T-helper 2 cell (primary cell): ENCODE data around the gene CLNK.
A peak's percentile ranks its signal among the peaks of the same experiment; 100 is the strongest.

Experiments
- DNase-seq, 5 experiments: peaks; one replicate each; pipeline versions ENCODE4 v3.0.0 to v3.0.0-alpha.2; 2012 to 2022
- total RNA-seq, 2 donors: gene quantifications; one replicate each; lab custom pipeline; 2026; lab: John Stamatoyannopoulos, UW

The CLNK gene, protein sequence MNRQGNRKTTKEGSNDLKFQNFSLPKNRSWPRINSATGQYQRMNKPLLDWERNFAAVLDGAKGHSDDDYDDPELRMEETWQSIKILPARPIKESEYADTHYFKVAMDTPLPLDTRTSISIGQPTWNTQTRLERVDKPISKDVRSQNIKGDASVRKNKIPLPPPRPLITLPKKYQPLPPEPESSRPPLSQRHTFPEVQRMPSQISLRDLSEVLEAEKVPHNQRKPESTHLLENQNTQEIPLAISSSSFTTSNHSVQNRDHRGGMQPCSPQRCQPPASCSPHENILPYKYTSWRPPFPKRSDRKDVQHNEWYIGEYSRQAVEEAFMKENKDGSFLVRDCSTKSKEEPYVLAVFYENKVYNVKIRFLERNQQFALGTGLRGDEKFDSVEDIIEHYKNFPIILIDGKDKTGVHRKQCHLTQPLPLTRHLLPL
- total RNA-seq: 0.62 to 3.1 reads per million in 2 donors

DNA sequence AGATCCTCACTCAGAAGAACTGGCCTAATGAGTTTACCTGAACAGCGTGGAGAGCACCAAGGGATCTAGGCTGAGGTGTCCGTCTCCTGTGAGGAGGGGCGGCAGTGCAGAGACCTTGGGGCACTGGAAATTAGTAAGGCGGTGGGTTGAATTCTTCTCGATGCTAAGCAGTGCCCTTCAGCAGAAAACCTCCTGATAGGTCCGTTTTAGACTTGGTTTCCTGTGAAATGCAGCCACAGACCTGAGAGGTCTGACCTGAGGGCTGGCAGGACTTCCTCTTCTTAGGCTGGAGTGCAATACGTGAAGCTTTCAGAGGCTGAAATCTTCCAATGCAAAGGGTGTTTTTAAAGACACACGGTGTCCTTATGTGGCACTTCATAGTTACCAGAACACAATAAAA lies at the start of gene CLNK:
Gene CLNK, minus strand, starts transcription at position 138 of the 400 bp plus-strand sequence. CDS start 16,899 bp downstream, outside the sequence.
- no peak for DNase-seq

DNA sequence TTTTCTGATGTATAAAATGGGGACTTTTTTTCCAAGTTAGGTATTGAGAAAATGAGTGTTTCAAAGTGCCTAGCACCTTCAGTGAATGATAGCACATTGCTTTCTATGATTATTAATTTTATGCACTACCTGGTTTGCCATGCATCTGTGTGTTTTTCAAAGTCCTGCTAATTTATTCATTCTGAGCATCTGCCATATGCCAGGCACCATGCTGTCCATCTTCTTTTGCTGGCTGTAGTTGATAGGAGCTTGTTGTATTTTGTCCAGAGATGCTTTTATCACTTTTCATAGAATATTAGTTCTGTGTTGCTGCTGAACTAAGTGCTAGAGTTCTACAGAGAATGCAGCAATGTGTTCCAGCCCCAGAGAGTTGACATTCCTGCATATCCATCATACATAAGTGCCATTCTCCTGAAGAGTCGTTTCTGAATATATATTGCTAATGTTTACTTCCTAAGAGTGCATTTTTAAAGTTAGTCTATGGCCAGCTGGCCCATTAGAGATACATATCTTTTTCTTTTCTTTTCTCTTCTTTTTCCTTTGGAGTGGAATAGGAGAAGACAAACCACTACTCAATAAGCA lies 49.0 kb upstream of the CLNK start:
- no peak for DNase-seq

DNA sequence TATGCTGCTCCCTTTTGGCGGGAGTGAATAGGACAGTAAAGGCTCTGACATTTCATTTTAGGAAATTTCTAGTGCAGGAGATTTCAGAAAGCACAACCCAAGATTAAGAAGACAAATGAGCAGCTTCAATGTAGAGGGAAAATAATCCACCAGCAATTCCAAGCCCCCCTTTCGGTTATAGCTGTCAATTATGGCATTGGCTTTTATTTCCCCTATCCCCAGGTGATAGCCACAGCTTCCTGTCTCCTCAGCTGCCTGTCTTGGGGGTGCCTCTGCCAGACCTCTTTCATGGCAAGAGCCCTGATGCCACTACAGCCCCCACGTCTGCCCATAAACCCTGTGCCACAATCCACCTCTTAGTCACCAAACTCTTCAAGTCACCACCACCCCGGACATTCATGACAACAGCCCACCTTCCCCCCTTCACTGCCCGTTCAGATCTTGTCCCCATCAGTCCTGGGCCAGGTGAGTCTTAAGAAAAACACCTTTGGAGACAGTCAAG lies 48.4 kb upstream of the CLNK start:
- peak in 1 of 5 experiments; percentile 21 for DNase-seq

DNA sequence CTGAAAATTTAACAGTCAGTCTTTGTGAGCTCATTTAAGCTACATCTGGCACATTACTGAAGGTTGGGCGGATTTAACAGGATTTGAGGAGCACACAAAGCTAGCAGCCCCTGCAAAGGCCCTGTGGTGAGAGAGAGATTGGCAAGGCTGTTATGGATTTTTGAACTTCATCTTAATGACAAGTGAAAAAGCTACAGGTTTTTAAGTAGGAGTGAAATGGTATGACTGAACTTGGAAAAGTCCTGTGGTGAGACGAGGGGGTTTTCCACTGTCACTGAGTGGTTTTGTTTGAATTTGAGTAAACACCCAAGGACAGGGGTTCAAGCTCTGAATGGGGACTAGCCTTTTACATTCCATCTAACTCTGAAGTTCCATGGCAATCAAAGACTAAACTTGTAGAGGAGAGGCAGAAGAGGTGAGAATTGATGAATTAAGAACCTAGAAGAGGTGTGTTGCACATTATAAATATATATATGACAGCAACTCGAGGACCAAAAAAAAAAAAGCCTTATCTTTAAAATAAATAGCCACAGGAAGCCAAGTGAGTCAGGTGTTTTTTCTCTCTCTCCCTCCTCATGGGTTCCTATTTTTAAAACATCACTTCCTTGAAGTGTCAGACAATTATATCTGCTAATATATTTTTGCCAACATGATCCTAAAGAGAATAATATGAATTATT lies 47.8 kb upstream of the CLNK start:
- DNase-seq: peak in 1 of 5 experiments; percentile 67

DNA sequence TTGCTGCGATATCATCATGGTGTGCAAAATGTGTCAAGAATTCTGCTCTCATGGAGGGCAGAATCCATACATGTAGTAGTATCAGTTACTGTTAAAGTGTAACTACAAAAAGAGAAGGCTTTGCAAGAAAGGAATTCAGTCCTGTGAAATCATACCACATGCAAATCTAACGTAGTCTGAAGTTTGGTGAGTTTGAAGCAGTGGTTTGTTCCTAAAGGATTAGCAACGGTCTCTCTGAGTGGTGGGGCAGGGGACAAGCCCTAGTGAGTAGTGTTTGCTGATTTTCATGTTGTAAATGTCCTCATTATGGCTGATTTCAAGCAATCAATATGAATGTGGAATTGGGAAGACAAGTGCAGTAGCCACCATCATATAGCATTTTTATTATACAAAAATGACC lies 47.1 kb upstream of the CLNK start:
- DNase-seq: no peak

DNA sequence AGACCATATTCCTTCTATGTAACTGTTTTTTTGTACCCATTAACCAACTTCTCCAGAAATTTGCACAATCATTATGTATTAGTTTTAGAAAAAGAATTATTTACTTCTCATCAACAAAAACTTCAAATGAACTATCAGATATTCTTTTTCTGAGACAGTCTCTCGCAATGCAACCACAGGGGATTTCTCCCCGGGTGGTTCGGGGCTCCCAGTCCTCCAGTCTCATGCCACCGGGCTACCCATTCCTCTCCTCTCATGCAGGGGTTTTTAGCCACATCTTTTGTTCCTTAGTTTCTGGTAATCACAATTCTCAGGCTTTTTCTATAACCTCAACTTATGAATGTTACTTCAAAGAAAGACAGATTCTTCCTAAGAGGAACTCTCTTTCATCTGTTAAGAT lies 46.6 kb upstream of the CLNK start:
- DNase-seq: no peak

DNA sequence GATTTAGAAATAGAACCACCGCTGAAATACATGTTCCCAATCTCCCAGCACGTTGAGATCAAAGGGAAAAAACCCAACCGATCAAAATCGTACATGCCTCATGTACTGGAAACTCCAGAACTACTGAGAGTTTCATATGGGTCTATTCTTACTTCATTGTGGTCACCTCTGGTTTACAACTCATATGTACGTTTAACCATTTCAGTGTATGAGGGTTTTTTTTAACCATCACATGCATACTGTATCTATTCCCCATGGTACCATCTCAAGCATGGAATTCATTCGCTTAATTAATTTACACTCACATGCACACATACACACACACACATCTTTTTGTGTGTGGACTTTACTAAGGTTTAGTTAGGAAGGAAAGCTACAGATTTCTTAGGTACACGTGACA lies 46.0 kb upstream of the CLNK start:
- peak in 1 of 5 experiments; percentile 58 for DNase-seq

DNA sequence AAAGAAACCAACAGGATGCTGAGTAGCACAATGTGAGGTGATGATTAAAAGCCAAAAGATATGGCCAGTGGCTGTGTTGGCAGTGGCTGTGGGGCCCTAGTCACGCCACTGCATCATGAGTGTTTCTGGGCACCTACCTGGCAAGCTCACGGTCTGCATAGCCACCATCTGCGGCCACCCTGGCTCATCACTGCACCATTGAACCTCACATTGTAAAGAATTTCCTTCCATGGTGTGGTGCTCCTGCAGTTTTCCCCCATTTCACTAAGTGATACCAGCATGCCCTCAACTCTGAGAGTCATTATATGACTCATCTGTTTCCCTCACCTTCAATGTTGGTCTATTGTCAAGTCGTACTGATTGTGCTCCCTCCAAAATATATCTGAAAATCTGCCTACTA lies 45.5 kb upstream of the CLNK start:
- peak in 1 of 5 experiments; percentile 58 for DNase-seq

DNA sequence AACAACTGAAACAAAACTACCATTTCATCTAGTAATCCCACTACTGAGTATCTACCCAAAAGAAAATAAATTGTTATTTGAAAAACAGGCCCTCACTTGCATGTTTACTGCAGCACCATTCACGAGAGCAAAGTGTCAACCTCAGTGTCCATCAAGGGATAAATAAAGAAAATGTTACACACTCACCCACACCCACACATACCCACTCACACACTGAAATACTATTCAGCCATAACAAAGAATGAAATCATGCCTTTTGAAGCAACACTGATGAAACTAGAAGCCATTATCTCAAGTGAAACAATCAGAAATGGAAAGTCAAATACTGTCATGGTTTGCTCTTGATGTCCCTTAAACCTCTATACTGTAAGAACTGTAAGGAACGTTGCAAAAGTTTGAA lies 44.8 kb upstream of the CLNK start:
- DNase-seq: no peak

DNA sequence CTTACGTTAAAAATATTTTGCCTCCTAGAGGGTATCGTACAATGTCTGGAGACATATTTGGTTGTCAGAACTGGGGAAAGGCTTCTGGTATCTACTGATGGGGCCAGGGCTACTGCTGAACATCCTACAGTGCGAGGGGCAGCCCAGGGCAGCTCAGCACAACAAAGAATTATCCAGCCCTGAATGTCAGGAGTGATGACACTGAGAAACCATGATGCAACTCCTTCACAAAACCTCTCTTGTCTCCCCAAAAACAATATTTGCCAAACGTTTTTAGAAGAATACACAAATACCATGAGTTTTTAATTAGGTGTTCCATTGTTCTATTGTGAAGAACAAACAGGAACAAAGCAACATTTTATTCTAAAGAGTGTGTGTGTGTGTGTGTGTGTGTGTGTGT lies 43.4 kb upstream of the CLNK start:
- no peak for DNase-seq

DNA sequence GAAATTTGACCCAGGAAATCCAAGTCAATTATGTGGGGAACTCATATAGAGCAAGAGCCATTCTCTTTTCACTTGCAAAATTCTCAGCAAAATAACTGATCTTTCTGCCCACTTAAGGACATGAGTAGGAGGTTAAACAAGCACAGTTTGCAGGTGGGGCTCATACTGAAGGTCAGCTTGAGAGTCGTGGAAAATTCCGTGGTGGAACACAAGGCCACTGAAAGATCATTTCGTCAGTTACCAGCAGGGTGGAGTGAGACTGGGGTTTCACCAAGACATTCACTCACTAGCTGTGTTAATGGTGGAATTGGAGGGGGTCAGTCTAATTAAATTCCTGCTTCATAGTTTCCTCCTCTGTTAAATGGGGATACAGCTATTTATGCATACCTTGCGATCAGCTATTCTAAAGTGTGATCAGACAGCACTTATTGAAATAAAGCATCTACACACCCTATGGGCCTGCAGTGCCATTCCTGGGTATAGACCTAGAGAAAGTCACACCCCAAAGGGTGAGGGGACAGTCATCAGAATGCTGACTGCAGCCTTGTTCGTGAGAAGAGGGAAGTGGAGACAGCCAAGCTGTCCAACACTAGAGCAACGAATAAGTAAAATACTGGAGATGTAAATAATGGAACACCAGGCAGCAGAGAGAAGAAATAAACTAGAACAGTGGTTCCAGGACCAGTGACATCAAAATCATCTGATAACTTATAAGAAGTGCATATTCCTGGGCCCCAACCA lies 42.7 kb upstream of the CLNK start:
- DNase-seq: no peak

DNA sequence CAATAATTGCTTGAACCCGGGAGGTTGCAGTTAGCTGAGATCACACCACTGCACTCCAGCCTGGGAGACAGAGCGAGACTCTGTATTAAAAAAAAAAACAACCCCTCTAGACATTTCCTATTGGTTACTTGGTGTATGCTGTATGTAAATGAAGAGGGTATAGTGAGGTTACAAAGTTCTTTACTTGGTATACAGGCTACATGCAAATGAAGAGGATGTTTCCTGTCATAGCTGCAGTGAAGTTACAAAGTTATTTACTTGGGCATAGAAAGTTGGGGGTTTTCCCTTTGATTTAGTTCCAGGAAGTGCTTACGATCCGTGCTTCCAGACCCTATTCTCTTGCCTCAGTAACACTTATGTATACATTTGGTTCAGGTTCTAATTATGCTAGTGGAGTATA lies 38.4 kb upstream of the CLNK start:
- DNase-seq: peak in 1 of 5 experiments; percentile 67

DNA sequence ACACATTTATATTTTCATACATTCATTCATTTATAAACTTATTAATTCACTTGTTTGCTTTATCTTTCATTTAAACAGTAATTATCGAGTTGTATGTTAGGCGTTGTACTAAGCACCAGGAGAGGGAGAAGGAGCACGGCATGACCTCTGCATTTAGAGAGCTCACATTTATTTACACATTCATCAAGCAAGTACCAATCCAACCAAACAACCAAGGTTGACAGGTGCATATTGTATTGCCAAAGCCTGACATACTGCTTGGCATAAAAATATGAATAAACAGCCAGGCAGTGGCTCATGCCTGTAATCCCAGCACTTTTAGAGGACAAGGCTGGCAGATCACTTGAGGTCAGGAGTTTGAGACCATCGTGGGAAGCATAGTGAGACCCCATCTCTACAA lies 37.0 kb upstream of the CLNK start:
- DNase-seq: no peak

DNA sequence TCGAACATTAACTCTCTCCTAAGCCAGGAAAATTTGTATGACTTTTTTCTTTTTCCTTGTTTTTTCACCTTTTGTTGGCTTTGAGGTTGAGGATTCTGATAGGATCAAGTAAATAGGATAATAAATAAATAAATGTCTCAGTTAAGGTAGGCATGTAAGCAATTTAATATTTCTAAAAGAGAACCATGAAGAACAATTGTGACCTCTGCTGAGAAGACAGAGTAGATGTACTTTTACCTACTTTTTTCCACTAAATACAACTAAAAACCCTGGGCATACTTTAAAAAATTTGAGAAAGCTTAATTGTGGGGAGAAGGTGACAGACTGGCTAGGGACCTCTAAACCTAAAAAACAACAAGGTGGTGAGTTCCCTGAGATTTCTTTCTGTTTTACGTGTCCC lies 31.6 kb upstream of the CLNK start:
- DNase-seq: peak in 1 of 5 experiments; percentile 18

DNA sequence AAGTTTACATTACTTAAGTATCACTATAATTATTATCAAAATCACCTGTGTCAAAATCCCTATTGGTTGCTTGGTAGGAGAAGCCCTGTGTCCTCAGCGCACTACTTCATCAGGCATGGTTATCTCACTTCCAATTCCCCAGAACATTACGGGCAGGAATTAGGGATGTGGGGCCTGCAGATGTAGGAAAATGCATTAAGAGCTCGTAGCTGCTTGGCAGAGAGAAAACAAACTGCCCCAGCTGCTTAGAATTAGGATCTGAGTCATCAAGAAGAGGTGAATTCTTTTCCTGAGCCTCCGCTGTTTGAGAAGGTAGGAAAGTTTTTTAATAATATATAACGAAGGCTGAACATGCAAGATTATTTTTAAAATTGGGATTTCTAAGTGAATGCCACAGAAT lies 31.1 kb upstream of the CLNK start:
- no peak for DNase-seq

DNA sequence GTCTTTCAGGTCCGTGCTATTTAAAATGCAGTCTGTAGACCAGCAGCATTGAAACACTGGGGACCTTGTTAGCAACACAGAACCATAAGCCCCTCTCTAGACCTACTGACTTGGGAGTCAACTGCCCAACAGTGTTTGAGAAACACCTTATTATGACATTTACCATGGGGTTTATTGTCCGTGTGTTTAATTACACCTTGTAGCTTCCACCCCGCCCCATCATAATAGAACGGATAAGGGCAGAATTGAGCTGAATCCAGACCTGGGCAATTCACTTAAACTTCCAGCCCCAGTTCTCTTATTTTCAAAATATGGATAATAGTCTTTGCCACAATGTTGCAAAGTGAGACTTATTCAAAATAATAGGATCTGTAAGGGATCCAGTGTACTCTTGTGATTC lies 30.6 kb upstream of the CLNK start:
- DNase-seq: no peak

DNA sequence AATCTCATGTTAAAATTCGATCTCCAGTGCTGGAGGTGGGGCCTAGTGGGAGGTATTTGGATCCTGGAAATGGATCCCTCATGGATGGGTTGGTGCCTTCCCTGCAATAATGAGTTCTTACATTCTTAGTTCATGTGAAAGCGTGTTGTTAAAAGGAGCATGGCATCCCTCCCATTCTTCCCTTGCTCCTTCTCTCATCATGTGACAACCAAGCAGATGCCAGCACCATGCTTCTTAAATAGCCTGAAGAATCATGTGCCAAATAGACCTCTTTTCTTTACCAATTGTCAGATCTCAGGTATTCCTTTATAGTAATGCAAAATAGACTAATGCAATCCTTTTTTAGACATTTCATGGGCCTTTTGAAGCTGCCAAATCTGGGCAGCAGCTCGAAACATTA lies 29.0 kb upstream of the CLNK start:
- DNase-seq: no peak

DNA sequence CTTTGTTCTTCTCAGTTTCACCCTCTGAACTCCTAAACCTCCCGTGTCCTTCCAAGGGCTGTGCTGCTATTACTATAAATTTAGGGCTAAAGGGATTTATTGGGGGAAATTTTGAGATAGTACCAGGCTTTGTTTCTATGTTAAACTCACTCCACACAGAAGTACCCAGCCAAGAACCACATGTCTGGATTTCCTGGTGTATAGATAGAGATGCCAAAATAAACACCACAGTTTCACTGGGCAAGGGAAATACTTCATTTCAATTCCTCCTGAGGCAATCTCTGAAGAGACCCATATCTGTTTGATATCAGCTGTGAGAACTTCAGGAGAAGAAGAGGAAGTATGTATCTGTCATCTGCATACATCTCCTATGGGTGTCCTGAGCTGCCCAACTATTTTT lies 21.7 kb upstream of the CLNK start:
- DNase-seq: no peak

DNA sequence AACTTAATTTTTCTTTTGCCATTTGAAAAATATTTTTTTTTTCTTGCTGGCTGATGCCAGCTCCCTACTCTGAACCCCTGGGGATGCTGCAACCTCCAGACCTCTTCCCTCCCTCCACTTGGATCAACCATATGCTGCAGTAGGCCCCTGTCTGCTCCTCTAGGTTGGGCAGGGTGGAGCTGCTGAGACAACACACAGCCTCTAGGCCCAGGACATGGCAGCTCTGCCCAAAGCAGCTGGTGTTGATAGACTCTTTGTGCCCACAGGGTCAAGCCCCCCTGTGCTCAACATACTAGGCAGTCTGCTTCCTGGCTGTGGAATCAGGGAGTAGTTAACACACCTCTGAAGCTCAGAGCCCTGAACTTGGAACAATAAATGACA lies 19.9 kb upstream of the CLNK start:
- DNase-seq: no peak

DNA sequence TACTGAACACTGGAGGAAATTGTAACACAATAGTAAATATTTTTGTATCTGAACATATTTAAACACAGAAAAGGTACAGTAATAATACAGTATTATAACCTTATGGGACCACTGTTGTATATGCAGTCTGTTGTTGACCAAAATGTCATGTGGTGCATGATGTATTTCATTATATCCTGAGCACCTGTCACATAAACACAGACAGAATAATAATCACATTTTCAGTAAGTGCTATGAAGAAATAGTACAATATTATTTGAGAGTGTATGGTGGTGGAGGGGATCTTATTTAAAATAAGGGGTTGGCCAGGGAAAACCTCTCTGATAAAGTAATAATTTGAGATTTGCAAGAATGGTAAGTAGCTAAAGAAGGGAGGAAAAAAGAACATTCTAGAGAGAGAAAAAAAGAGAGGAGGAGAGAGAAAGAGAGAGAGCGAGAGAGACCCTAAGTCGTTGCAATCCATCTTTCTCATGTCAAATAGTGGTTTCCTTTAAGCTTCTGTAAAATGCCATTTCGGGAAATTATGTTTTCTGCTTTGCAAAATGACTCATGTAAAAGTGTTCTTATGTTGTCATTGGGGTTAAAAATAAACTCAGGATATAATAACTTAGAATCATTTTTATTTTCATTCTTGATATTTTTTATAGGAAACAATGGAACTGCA lies 19.3 kb upstream of the CLNK start:
- no peak for DNase-seq

DNA sequence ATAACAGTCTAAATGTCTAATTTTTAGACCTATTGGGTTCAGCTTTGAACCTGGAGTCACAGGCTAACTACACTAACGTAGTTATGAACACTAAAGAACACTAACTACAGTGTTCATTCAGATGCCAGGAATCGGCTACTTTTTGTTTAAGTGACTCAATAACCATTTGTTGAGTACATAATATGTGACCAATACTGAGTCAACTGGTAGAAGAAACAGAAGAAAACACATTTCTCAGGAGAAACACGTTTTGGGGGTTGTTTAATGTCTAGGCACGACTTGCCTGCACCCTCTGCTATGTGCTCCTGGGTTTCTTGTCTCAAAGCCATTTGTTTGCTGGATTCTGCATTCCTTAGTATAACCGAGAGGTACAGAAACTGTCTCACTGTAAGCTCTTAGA lies 18.6 kb upstream of the CLNK start:
- no peak for DNase-seq

DNA sequence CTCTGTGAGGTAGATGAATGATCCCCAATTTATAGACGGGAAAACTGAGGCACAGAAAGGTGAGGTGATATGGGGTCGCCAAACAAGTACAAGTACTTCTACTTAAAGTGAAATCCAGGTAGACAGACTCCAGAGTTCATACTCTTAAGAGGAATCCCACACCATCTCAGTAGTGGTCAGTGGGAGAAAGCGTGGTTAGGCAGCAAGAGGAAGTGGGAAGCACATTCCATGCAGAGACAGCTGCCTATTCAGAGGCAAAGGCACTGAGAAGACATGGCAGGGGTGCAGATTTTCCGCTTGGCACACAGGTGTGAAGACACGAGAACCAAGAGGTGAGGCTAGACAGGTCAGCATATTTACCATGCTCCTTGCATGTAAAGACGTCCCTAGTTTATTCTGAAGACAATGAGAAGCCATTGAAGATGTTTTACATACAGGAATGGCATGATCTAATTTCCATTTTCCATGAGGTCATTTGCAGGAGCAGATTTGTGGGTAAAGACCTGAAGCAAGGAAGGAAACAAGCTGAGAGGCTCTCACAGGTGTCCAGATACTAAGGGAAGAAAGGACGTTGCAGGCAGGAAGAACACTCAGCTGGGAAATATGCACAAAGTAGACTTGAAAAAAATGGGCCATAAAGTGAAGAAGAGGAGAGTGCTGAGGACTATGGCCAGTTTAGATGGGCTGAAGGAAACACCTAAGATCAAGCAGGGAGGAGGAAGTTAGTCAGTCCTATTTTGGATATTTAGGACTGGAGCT lies 17.3 kb upstream of the CLNK start:
- DNase-seq: no peak
